Measurements from ENCODE around the gene PRKN.

PRKN gene

GRCh38 chr6:162610351-162610750, 117.2 kb downstream of the PRKN start:
- TF ChIP-seq TSHZ2 (CRISPR knock-in tag; IDR thresholded peaks at IDR 0.05) (no peak), BACH2 (CRISPR knock-in tag; IDR thresholded peaks at IDR 0.05; ENCODE audit: borderline replicate concordance) (no peak)
- no peak for ATAC-seq

GRCh38 chr6:162605881-162606280, 121.7 kb downstream of the PRKN start:
- ATAC-seq, result no peak
- TF ChIP-seq ESRRG (CRISPR knock-in tag; IDR thresholded peaks at IDR 0.05) (no peak), TOX (CRISPR knock-in tag; IDR thresholded peaks at IDR 0.05; ENCODE audit: borderline replicate concordance) (no peak), RARB (CRISPR knock-in tag; IDR thresholded peaks at IDR 0.05) (no peak)

- ATAC-seq, result no peak
- TF ChIP-seq GLIS3 (CRISPR knock-in tag; IDR thresholded peaks at IDR 0.05) (no peak), ZFP30 (CRISPR knock-in tag; IDR thresholded peaks at IDR 0.05) (no peak), ISL1 (CRISPR knock-in tag; IDR thresholded peaks at IDR 0.05) (no peak), CSDC2 (CRISPR knock-in tag; IDR thresholded peaks at IDR 0.05) (no peak), RARB (CRISPR knock-in tag; IDR thresholded peaks at IDR 0.05) (no peak), BACH2 (CRISPR knock-in tag; IDR thresholded peaks at IDR 0.05; ENCODE audit: borderline replicate concordance) (no peak), CREB5 (CRISPR knock-in tag; IDR thresholded peaks at IDR 0.05; ENCODE audit: low read depth) (no peak), TCF4 (CRISPR knock-in tag; IDR thresholded peaks at IDR 0.05; ENCODE audit: borderline replicate concordance) (no peak), ZNF70 (CRISPR knock-in tag; IDR thresholded peaks at IDR 0.05) (no peak), ARNTL (CRISPR knock-in tag; IDR thresholded peaks at IDR 0.05; ENCODE audit: borderline replicate concordance, low read depth) (no peak), PPARA (CRISPR knock-in tag; IDR thresholded peaks at IDR 0.05; ENCODE audit: borderline replicate concordance) (no peak), SNAI2 (CRISPR knock-in tag; IDR thresholded peaks at IDR 0.05) (no peak)
Measured at GRCh38 chr6:162603231-162604015, 124.1 kb downstream of the PRKN start.

- no peak for ATAC-seq
- no peak for TF ChIP-seq ISL1 (CRISPR knock-in tag; IDR thresholded peaks at IDR 0.05)
- no peak for TF ChIP-seq ESRRG (CRISPR knock-in tag; IDR thresholded peaks at IDR 0.05)
- TF ChIP-seq ZNF8 (CRISPR knock-in tag; IDR thresholded peaks at IDR 0.05), result no peak
- no peak for TF ChIP-seq RARB (CRISPR knock-in tag; IDR thresholded peaks at IDR 0.05)
- no peak for TF ChIP-seq TOX (CRISPR knock-in tag; IDR thresholded peaks at IDR 0.05; ENCODE audit: borderline replicate concordance)
- no peak for TF ChIP-seq SNAI2 (CRISPR knock-in tag; IDR thresholded peaks at IDR 0.05)
- no peak for TF ChIP-seq ZC3H10 (CRISPR knock-in tag; IDR thresholded peaks at IDR 0.05)
- no peak for TF ChIP-seq ZNF565 (CRISPR knock-in tag; conservative IDR thresholded peaks at IDR 0.05; ENCODE audit: low read depth)
- no peak for TF ChIP-seq ZFP30 (CRISPR knock-in tag; IDR thresholded peaks at IDR 0.05)
- no peak for TF ChIP-seq TCF4 (CRISPR knock-in tag; IDR thresholded peaks at IDR 0.05; ENCODE audit: borderline replicate concordance)
- TF ChIP-seq PPARA (CRISPR knock-in tag; IDR thresholded peaks at IDR 0.05; ENCODE audit: borderline replicate concordance), result no peak
- no peak for TF ChIP-seq BACH2 (CRISPR knock-in tag; IDR thresholded peaks at IDR 0.05; ENCODE audit: borderline replicate concordance)
- no peak for TF ChIP-seq CSRNP3 (CRISPR knock-in tag; IDR thresholded peaks at IDR 0.05)
- no peak for TF ChIP-seq ARNTL (CRISPR knock-in tag; IDR thresholded peaks at IDR 0.05; ENCODE audit: borderline replicate concordance, low read depth)
- no peak for TF ChIP-seq ZNF70 (CRISPR knock-in tag; IDR thresholded peaks at IDR 0.05)
- no peak for TF ChIP-seq TSHZ2 (CRISPR knock-in tag; IDR thresholded peaks at IDR 0.05)
- no peak for TF ChIP-seq OSR1 (CRISPR knock-in tag; IDR thresholded peaks at IDR 0.05)
Measured at GRCh38 chr6:162602759-162603158, 124.8 kb downstream of the PRKN start.

All from SK-N-SH treated with all-trans-retinoic acid at 6 μM for 48 hours (cell line).